M059J (cell line): Measurements from ENCODE around the gene PTPRN2. TPM values are rescaled to one million over a fixed set of nuclear protein-coding genes. Genes with fewer than 3 reads are reported as not detected.

Experiments
- DNase-seq: peaks from one replicate; pipeline ENCODE4 v3.0.0-alpha.2; 2012; ENCODE audit warnings: low read depth
- total RNA-seq: library from RNA; depleted of rRNA; stranded (reverse); fragments of >200 nt; shearing (Covaris generic); gene quantifications from 2 replicates; pipeline ENCODE4 v1.2.3, GENCODE V29; 2014

PTPRN2 gene
- total RNA-seq, 1 experiment from 2014 or later, result 2.3 TPM

GRCh38 chr7:158266817-158267741, 320.5 kb downstream of the PTPRN2 start:
- no peak for DNase-seq

GRCh38 chr7:158266426-158266816, 321.2 kb downstream of the PTPRN2 start:
- DNase-seq, result no peak

GRCh38 chr7:158265743-158266080, 321.9 kb downstream of the PTPRN2 start:
- no peak for DNase-seq

GRCh38 chr7:158264881-158265742, 322.5 kb downstream of the PTPRN2 start:
- no peak for DNase-seq

GRCh38 chr7:158263964-158264748, 323.5 kb downstream of the PTPRN2 start:
- DNase-seq, result no peak

GRCh38 chr7:158263110-158263963, 324.3 kb downstream of the PTPRN2 start:
- DNase-seq, result no peak

- DNase-seq, result no peak
These were observed 325.1 kb downstream of the PTPRN2 start for GRCh38 chr7:158262284-158263109.

- DNase-seq, result no peak
These were observed 326.0 kb downstream of the PTPRN2 start for GRCh38 chr7:158261362-158262235.

- no peak for DNase-seq
These were observed 326.9 kb downstream of the PTPRN2 start for GRCh38 chr7:158260567-158261361.

- DNase-seq, result no peak
These were observed 327.8 kb downstream of the PTPRN2 start for GRCh38 chr7:158259671-158260418.

- no peak for DNase-seq
These were observed 328.5 kb downstream of the PTPRN2 start for GRCh38 chr7:158259141-158259540.

GRCh38 chr7:158258411-158259130, 329.1 kb downstream of the PTPRN2 start:
- DNase-seq, result no peak

GRCh38 chr7:158257516-158258410, 329.9 kb downstream of the PTPRN2 start:
- DNase-seq, result no peak

- no peak for DNase-seq
These were observed 330.6 kb downstream of the PTPRN2 start for GRCh38 chr7:158257001-158257400.

- no peak for DNase-seq
These were observed 331.4 kb downstream of the PTPRN2 start for GRCh38 chr7:158256091-158256816.
